ENCODE data around the gene CRABP1. TPM values are rescaled to one million over a fixed set of nuclear protein-coding genes. Genes with fewer than 3 reads are reported as not detected.

The CRABP1 gene
- total and polyA plus RNA-seq, 4 donors = not detected

DNA sequence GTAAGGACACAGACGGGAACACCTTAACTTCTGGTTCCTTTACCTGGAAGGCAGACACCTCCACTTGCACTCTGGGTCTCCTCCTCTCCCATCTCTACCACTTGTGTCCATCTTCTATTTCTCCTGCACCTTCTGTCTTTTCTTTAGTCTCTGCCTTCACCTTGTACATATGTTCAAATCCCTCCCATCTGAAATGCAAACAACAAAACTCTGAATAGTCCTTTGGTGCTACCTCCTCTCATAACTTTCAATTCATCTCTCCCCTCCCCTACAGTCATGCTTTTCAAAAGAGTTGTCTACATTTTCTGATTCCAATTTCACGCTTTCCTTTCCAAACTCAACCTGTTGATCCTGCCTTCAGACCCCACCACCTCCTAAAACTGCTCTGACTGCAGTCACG is 5.3 kb upstream of the CRABP1 start:
- H3K36me3 ChIP-seq (ENCODE audit: control insufficient read depth in 4 of 4, insufficient read depth in 3 of 4, low read depth in 1 of 4, low read length in 3 of 4) = no peaks in the 10 kb centered on the region
- no peak overlapping the region for H3K9ac ChIP-seq (ENCODE audit: low read depth in 1 of 2, low read length in 2 of 2)
- H3K27me3 ChIP-seq (ENCODE audit: control insufficient read depth in 4 of 4, insufficient read depth in 4 of 4, low read length in 3 of 4) = peaks cover 3 to 17% (median 8%) of the 10 kb centered on the region in 4 donors
- no peak overlapping the region for H3K27ac ChIP-seq (ENCODE audit: low read depth in 1 of 2, low read length in 2 of 2)
- TF ChIP-seq SP1 (IDR thresholded peaks at IDR 0.05) = no peak
- no peak for TF ChIP-seq HNF4G (IDR thresholded peaks at IDR 0.05)
- TF ChIP-seq, protein P1, sequence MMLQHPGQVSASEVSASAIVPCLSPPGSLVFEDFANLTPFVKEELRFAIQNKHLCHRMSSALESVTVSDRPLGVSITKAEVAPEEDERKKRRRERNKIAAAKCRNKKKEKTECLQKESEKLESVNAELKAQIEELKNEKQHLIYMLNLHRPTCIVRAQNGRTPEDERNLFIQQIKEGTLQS (IDR thresholded peaks at IDR 0.05) = no peak
- no peak for TF ChIP-seq EGR1 (IDR thresholded peaks at IDR 0.05; ENCODE audit: low read depth in 2 of 2)
- no peak for TF ChIP-seq CTCF (IDR thresholded peaks at IDR 0.05; ENCODE audit: low read depth, low read length, missing input control)
- DNase-seq (ENCODE audit: low spot score) = no peak
- WGBS = 89% methylated on average over 3 of the region's 3 CpGs
- no peaks in the 10 kb centered on the region for H3K4me1 ChIP-seq (ENCODE audit: control insufficient read depth in 4 of 4, insufficient read depth in 4 of 4, low read length in 3 of 4)
- no peaks in the 10 kb centered on the region for H3K9me3 ChIP-seq (ENCODE audit: control insufficient read depth in 4 of 4, low read length in 3 of 4)
- H3K4me3 ChIP-seq (ENCODE audit: low read depth in 1 of 3, low read length in 3 of 3) = no peak overlapping the region

DNA sequence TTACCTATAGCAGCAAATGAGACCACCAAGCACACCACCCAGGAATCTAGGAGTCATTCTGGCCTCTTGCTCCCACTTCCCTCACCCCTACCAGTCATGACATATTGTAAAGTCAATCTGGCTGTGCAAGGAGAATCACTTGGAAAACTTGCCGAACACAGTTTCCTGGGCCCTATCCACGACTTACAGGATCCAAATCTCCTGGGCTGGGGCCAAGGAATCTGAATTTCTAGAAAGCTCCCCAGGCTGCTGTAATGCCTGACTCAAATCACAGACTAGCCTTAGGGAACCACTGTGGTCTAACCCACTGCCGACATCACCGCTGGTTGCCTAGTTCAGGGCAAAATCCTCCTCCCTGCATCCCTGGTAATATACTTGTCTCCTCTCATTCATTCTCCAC is 4.2 kb upstream of the CRABP1 start:
- WGBS = 85% methylated on average over 4 of the region's 4 CpGs
- Histone ChIP-seq H3K4me3 (ENCODE audit: low read depth in 1 of 3, low read length in 3 of 3) (no peak overlapping the region), H3K4me1 (ENCODE audit: control insufficient read depth in 4 of 4, insufficient read depth in 4 of 4, low read length in 3 of 4) (peaks cover 0 to 2% (median 2%) of the 10 kb centered on the region in 4 donors), H3K9ac (ENCODE audit: low read depth in 1 of 2, low read length in 2 of 2) (no peak overlapping the region), H3K27me3 (ENCODE audit: control insufficient read depth in 4 of 4, insufficient read depth in 4 of 4, low read length in 3 of 4) (peaks cover 3 to 17% (median 12%) of the 10 kb centered on the region in 4 donors), H3K9me3 (ENCODE audit: control insufficient read depth in 4 of 4, low read length in 3 of 4) (no peaks in the 10 kb centered on the region), H3K27ac (ENCODE audit: low read depth in 1 of 2, low read length in 2 of 2) (no peak overlapping the region), H3K36me3 (ENCODE audit: control insufficient read depth in 4 of 4, insufficient read depth in 3 of 4, low read depth in 1 of 4, low read length in 3 of 4) (no peaks in the 10 kb centered on the region)
- no peak for DNase-seq (ENCODE audit: low spot score)
- no peak for TF ChIP-seq RXRA (IDR thresholded peaks at IDR 0.05)
- no peak for TF ChIP-seq CTCF (IDR thresholded peaks at IDR 0.05; ENCODE audit: low read depth, low read length, missing input control)
- no peak for TF ChIP-seq HNF4A (conservative IDR thresholded peaks at IDR 0.05)
- no peak for TF ChIP-seq RAD21 (IDR thresholded peaks at IDR 0.05)

- Histone ChIP-seq H3K9me3 (ENCODE audit: control insufficient read depth in 4 of 4, low read length in 3 of 4) (no peaks in the 10 kb centered on the region), H3K9ac (ENCODE audit: low read depth in 1 of 2, low read length in 2 of 2) (no peak overlapping the region), H3K27me3 (ENCODE audit: control insufficient read depth in 4 of 4, insufficient read depth in 4 of 4, low read length in 3 of 4) (peaks cover 3 to 25% (median 14%) of the 10 kb centered on the region in 4 donors), H3K36me3 (ENCODE audit: control insufficient read depth in 4 of 4, insufficient read depth in 3 of 4, low read depth in 1 of 4, low read length in 3 of 4) (no peaks in the 10 kb centered on the region), H3K4me1 (ENCODE audit: control insufficient read depth in 4 of 4, insufficient read depth in 4 of 4, low read length in 3 of 4) (peaks cover 0 to 6% (median 4%) of the 10 kb centered on the region in 4 donors), H3K4me3 (ENCODE audit: low read depth in 1 of 3, low read length in 3 of 3) (no peak overlapping the region), H3K27ac (ENCODE audit: low read depth in 1 of 2, low read length in 2 of 2) (no peak overlapping the region)
- TF ChIP-seq TAF1 (conservative IDR thresholded peaks at IDR 0.05) = no peak
- TF ChIP-seq, protein P1 (IDR thresholded peaks at IDR 0.05) = no peak
- TF ChIP-seq SP1 (IDR thresholded peaks at IDR 0.05) = no peak
- no peak for TF ChIP-seq HNF4G (IDR thresholded peaks at IDR 0.05)
- TF ChIP-seq EGR1 (IDR thresholded peaks at IDR 0.05; ENCODE audit: low read depth in 2 of 2) = no peak
- TF ChIP-seq FOXA2 (IDR thresholded peaks at IDR 0.05) = no peak
- no peak for DNase-seq (ENCODE audit: low spot score)
- WGBS = 75% methylated on average over 7 of the region's 7 CpGs
Measured at GRCh38 chr15:78338781-78339180, 1.4 kb upstream of the CRABP1 start.
